Body of pancreas (tissue), 4 donors: ENCODE results near the gene SHOC2. TPM values are rescaled to one million over a fixed set of nuclear protein-coding genes. Genes with fewer than 3 reads are reported as not detected.
A peak's percentile ranks its signal among the peaks of the same experiment; 100 is the strongest.

Experiments used
- ATAC-seq: fragments of 150-250 bp; one replicate; pipeline ENCODE4 v1.9.1; 2016
- DNase-seq, 4 donors: peaks; one replicate each; pipeline ENCODE4 v3.0.0-alpha.2; 2019
- H3K27ac ChIP-seq, 4 donors: fragments of 200-600 bp; sonication (generic); 1 replicate in 3 of 4; 2 replicates in 1 of 4; pipeline versions ENCODE4 v1.5.1 to v1.6.1; 2016 to 2019; ENCODE audit warnings: mild to moderate bottlenecking in 1 of 4, mixed read lengths in 1 of 4, moderate library complexity in 1 of 4
- H3K27me3 ChIP-seq, 2 donors: fragments of 200-600 bp; sonication (generic); one replicate each; pipeline ENCODE4 v1.6.0; 2016; ENCODE audit warnings: mild to moderate bottlenecking in 1 of 2
- H3K36me3 ChIP-seq, 2 donors: fragments of 200-600 bp; sonication (generic); replicated peaks in 1 of 2; 2 replicates each; pipeline ENCODE4 v1.5.1; 2016; ENCODE audit warnings: low read depth in 2 of 2; ENCODE audit not compliant: insufficient read depth in 1 of 2
- H3K4me1 ChIP-seq: fragments of 200-600 bp; sonication (generic); one replicate; pipeline ENCODE4 v1.6.0; 2016
- H3K4me3 ChIP-seq, 2 donors: fragments of 200-600 bp; sonication (generic); 1 replicate in 1 of 2; 2 replicates in 1 of 2; pipeline ENCODE4 v1.5.1; 2016 to 2019
- H3K9me3 ChIP-seq, 3 donors: fragments of 200-600 bp; sonication (generic); 1 replicate in 2 of 3; 2 replicates in 1 of 3; pipeline ENCODE4 v1.5.1; 2016
- CTCF ChIP-seq, 7 experiments: fragments of 450-650 bp in 4 of 7; fragments of 200-600 bp in 3 of 7; sonication (generic) in 3 of 7; IDR thresholded peaks; one replicate each; pipeline ENCODE4 v1.5.1; 2016 to 2019; ENCODE audit warnings: antibody characterized with exemption in 7 of 7
- POLR2A ChIP-seq, 3 donors: fragments of 450-650 bp; IDR thresholded peaks; one replicate each; pipeline ENCODE4 v1.6.1; 2016; ENCODE audit warnings: antibody characterized with exemption in 3 of 3, mild to moderate bottlenecking in 2 of 3
- WGBS, 2 donors: methylation state at CpG; one replicate each; pipeline ENCODE4 v1.1.5; 2017; 5-methylcytosine and 5-hydroxymethylcytosine counted together
- intact Hi-C: fragments of 100-400 bp; cut with DNase I; formaldehyde crosslinking; loops from one replicate; pipeline ENCODE4 v1.15.1; 2023
- microRNA counts, 2 donors: library from miRNA; unstranded; fragments of <30 nt; microRNA quantifications; one replicate each; lab custom pipeline; 2017
- microRNA-seq, 2 donors: library from miRNA; unstranded; fragments of <30 nt; microRNA quantifications; one replicate each; pipeline ENCODE4, GENCODE V29; 2016; ENCODE audit warnings: borderline number of aligned reads in 2 of 2, borderline replicate concordance in 2 of 2
- small RNA-seq: library from RNA; depleted of rRNA; stranded (forward); fragments of <200 nt; gene quantifications from one replicate; pipeline ENCODE3, GENCODE V24; 2016
- total RNA-seq, 2 donors: library from RNA; depleted of rRNA; stranded (reverse); fragments of >200 nt; gene quantifications; one replicate each; pipeline ENCODE4 v1.1.0, GENCODE V29; 2016

SHOC2 gene
- total RNA-seq, 2 donors from 2014 or later: 24.1 to 26.0 TPM

DNA sequence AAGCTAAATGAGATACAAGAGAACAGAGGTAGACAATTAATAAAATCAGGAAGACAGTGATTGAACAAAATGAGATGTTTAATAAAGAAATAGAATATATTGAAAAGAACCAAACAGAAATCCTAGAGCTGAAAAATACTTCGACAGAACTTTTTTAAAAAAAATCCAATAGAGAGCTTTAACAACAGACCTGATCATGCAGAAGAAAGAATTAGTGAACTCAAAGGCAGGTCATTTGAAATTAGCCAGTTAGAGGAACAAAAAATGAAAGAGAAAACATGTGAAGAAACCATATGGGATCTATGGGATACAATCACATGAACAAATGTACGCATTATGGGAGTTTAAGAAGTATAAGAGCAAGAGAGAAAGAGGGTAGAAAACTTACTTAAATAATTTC is 120.1 kb downstream of the SHOC2 start:
- no peaks in the 10 kb centered on the region for H3K4me1 ChIP-seq
- H3K36me3 ChIP-seq: no peaks in the 10 kb centered on the region
- WGBS, 2 donors: 69 to 73% methylated on average over 2 of the region's 2 CpGs
- no peak overlapping the region for H3K27ac ChIP-seq
- no peaks in the 10 kb centered on the region for H3K27me3 ChIP-seq
- ATAC-seq: no peak
- TF ChIP-seq POLR2A (IDR thresholded peaks at IDR 0.05) (no peak), CTCF (IDR thresholded peaks at IDR 0.05) (no peak)
- peaks cover 0 to 8% (median 0%) of the 10 kb centered on the region in 3 donors for H3K9me3 ChIP-seq
- no peak for DNase-seq
- intact Hi-C loops: no loop called here
- no peak overlapping the region for H3K4me3 ChIP-seq

GRCh38 chr10:111057006-111057405 is 137.6 kb downstream of the SHOC2 start:
- ATAC-seq (no peak), DNase-seq (no peak)
- Histone ChIP-seq H3K27me3 (no peaks in the 10 kb centered on the region), H3K27ac (no peak overlapping the region), H3K4me1 (no peaks in the 10 kb centered on the region), H3K9me3 (no peaks in the 10 kb centered on the region), H3K4me3 (no peak overlapping the region), H3K36me3 (no peaks in the 10 kb centered on the region)
- WGBS, 2 donors: 50 to 52% methylated on average over 1 of the region's 1 CpG
- no peak for TF ChIP-seq POLR2A (IDR thresholded peaks at IDR 0.05)
- TF ChIP-seq CTCF (IDR thresholded peaks at IDR 0.05): no peak
- intact Hi-C loops: no loop called here

MicroRNAs within 50 kb of the gene (microRNA counts, 767-probe panel; counts per million panel counts)
- 0 to 736 counts per million in 2 donors for microRNA hsa-miR-548e (lab: Ali Mortazavi, UCI)

Small RNAs within 50 kb of the gene (microRNA-seq; reads per million reads assigned to microRNA genes)
- 0 reads per million in 2 donors for gene MIR548E

Small RNAs within 50 kb of the gene (small RNA-seq; reads per million reads assigned to genes)
- gene MIR548E: 1.0 reads per million, percentile 41 among the genes with 10 or more reads in this experiment

Other genes starting within 250 kb of the SHOC2 start
- 100 to 1,000 TPM; 332 to 458 TPM for gene PDCD4, start 47.7 kb upstream of the SHOC2 start, total RNA-seq
- 10 to 100 TPM in 1 of 2 donors, 1 to 10 TPM in 1; 2.0 to 22.3 TPM for gene BBIP1, start 424 bp upstream of the SHOC2 start, total RNA-seq
- 100 to 1,000 TPM in 1 of 2 donors, 10 to 100 TPM in 1; 25.4 to 115 TPM for gene ADRA2A, start 157.4 kb downstream of the SHOC2 start, total RNA-seq